PC-9 (cell line): ENCODE results near the gene KLF2. TPM values are rescaled to one million over a fixed set of nuclear protein-coding genes. Genes with fewer than 3 reads are reported as not detected.
"Not testable (repeated sequence)": the region's sequence is repeated elsewhere in the genome, so short reads cannot be mapped to it uniquely, and the experiment has no call there.

Experiments used
- BruUV-seq: library from RNA; stranded (reverse); fragments of 400-500 nt; replicated peaks from 2 replicates; lab custom pipeline; 2021; lab: Mats Ljungman, UMichigan
- CTCF ChIA-PET: fragments of 300-600 bp; sonication (Branson Sonifier 250); formaldehyde crosslinking; loops from one replicate; lab custom pipeline; 2022; ENCODE audit warnings: antibody characterized with exemption; lab: Charles Lee
- POLR2A ChIA-PET: fragments of 300-600 bp; sonication (Branson Sonifier 250); formaldehyde crosslinking; loops from one replicate; lab custom pipeline; 2022; ENCODE audit warnings: antibody characterized with exemption; ENCODE audit not compliant: unreplicated experiment; lab: Charles Lee
- DNase-seq, 2 experiments: peaks; one replicate each; pipeline versions ENCODE4 v3.0.0 to v3.0.0-alpha.2; 2015 to 2022; ENCODE audit warnings: mixed read lengths in 1 of 2
- H2AFZ ChIP-seq: fragments of 200-600 bp; sonication (generic); 2 replicates; pipeline ENCODE4 v1.8.1; 2017; ENCODE audit warnings: antibody characterized with exemption
- H3F3A ChIP-seq: fragments of 200-600 bp; sonication (generic); 2 replicates; pipeline ENCODE4 v1.8.1; 2017; ENCODE audit warnings: antibody characterized with exemption, mild to moderate bottlenecking, low read depth; ENCODE audit not compliant: insufficient read depth
- H3K27ac ChIP-seq: fragments of 200-600 bp; sonication (generic); 2 replicates; pipeline ENCODE4 v1.6.1; 2016; ENCODE audit warnings: mixed run types
- H3K27me3 ChIP-seq: fragments of 200-600 bp; sonication (generic); 2 replicates; pipeline ENCODE4 v1.6.1; 2016; ENCODE audit warnings: low read depth, mixed run types; ENCODE audit not compliant: insufficient read depth
- H3K36me3 ChIP-seq: fragments of 200-600 bp; sonication (generic); 2 replicates; pipeline ENCODE4 v1.6.1; 2016; ENCODE audit warnings: low read depth, mixed run types
- H3K4me1 ChIP-seq: fragments of 200-600 bp; sonication (generic); replicated peaks from 2 replicates; pipeline ENCODE4 v1.6.1; 2016; ENCODE audit warnings: mixed run types; ENCODE audit not compliant: insufficient read depth
- H3K4me2 ChIP-seq: fragments of 200-600 bp; sonication (generic); 2 replicates; pipeline ENCODE4 v1.6.1; 2017; ENCODE audit warnings: mixed run types
- H3K4me3 ChIP-seq: fragments of 200-600 bp; sonication (generic); 2 replicates; pipeline ENCODE4 v1.6.1; 2016; ENCODE audit warnings: mixed run types
- H3K79me2 ChIP-seq: fragments of 200-600 bp; sonication (generic); 2 replicates; pipeline ENCODE4 v1.6.1; 2017; ENCODE audit warnings: low read depth, mixed run types
- H3K9me2 ChIP-seq: fragments of 200-600 bp; sonication (generic); 2 replicates; pipeline ENCODE4 v1.8.1; 2017; ENCODE audit warnings: mild to moderate bottlenecking; ENCODE audit not compliant: insufficient read depth
- H3K9me3 ChIP-seq: fragments of 200-600 bp; sonication (generic); 2 replicates; pipeline ENCODE4 v1.8.1; 2016; ENCODE audit warnings: low read depth; ENCODE audit not compliant: insufficient read depth
- H4K20me1 ChIP-seq: fragments of 200-600 bp; sonication (generic); 2 replicates; pipeline ENCODE4 v1.8.1; 2017; ENCODE audit not compliant: insufficient read depth
- CTCF ChIP-seq: fragments of 200-600 bp; sonication (generic); conservative IDR thresholded peaks from 2 replicates; pipeline ENCODE4 v1.6.1; 2017; ENCODE audit warnings: mixed run types, antibody characterized with exemption, mild to moderate bottlenecking, moderate library complexity
- EZH2 ChIP-seq: fragments of 200-600 bp; sonication (generic); IDR thresholded peaks from 2 replicates; pipeline ENCODE4 v1.8.0; 2017; ENCODE audit warnings: antibody characterized with exemption, low read depth
- intact Hi-C: fragments of 100-400 bp; cut with micrococcal nuclease; formaldehyde crosslinking; loops from one replicate; pipeline ENCODE4 v1.10.0; 2022; ENCODE audit not compliant: unreplicated experiment
- total RNA-seq: library from RNA; stranded (reverse); gene quantifications from 2 replicates; pipeline ENCODE4 v1.2.3, GENCODE V29; 2021

KLF2 gene
- total RNA-seq, 1 experiment from 2014 or later, result 1.6 TPM

- DNase-seq, result no peak
- H3K27me3 ChIP-seq, result peaks cover 27% of the 10 kb centered on the region
- intact Hi-C loops, result no loop called here
- TF ChIP-seq EZH2 (no peak), CTCF (no peak)
- no peaks in the 10 kb centered on the region for H3K36me3 ChIP-seq
- ChIA-PET POLR2A (interaction anchor here (0.6 kb wide), 1 partner anchor 39 kb away, joined by 5 read pairs; no protein-coding TSS in a partner anchor), CTCF (no interaction called here)
- H3K4me3 ChIP-seq, result no peak overlapping the region
- no peak overlapping the region for H2AFZ ChIP-seq
- peaks cover 27% of the 10 kb centered on the region for H3F3A ChIP-seq
- H3K79me2 ChIP-seq, result no peaks in the 10 kb centered on the region
- H3K9me3 ChIP-seq, result no peaks in the 10 kb centered on the region
- H3K4me1 ChIP-seq, result peaks cover 12% of the 10 kb centered on the region
- no peak overlapping the region for H3K27ac ChIP-seq
- no peak overlapping the region for H3K4me2 ChIP-seq
- no peaks in the 10 kb centered on the region for H4K20me1 ChIP-seq
- BruUV-seq, result no TSS peak
- no peaks in the 10 kb centered on the region for H3K9me2 ChIP-seq
These were observed 41.2 kb upstream of the KLF2 start for GRCh38 chr19:16283210-16284061.

GRCh38 chr19:16284505-16284904 lies 40.1 kb upstream of the KLF2 start:
- H3K27ac ChIP-seq, result no peak overlapping the region
- no TSS peak for BruUV-seq

GRCh38 chr19:16285079-16285478 lies 39.5 kb upstream of the KLF2 start:
- H3K9me3 ChIP-seq, CTCF ChIA-PET, H3K27ac ChIP-seq, H3K79me2 ChIP-seq, POLR2A ChIA-PET, H3K4me1 ChIP-seq, intact Hi-C loops, DNase-seq, BruUV-seq, H3K36me3 ChIP-seq, H3K4me2 ChIP-seq, H3K9me2 ChIP-seq, H2AFZ ChIP-seq, H3K4me3 ChIP-seq, H4K20me1 ChIP-seq: not testable (repeated sequence)
- Histone ChIP-seq H3F3A (peaks cover 22% of the 10 kb centered on the region), H3K27me3 (peaks cover 27% of the 10 kb centered on the region)

More at GRCh38 chr19:16284505-16284904, 40.1 kb upstream of the KLF2 start:
- H3F3A ChIP-seq, result peaks cover 21% of the 10 kb centered on the region
- H3K4me1 ChIP-seq, result peaks cover 6% of the 10 kb centered on the region
- H3K27me3 ChIP-seq, result peaks cover 27% of the 10 kb centered on the region
- DNase-seq, result no peak
- H3K9me3 ChIP-seq, result no peaks in the 10 kb centered on the region
- no peaks in the 10 kb centered on the region for H4K20me1 ChIP-seq
- POLR2A ChIA-PET, result interaction anchor here (0.6 kb wide), 1 partner anchor 276 kb away, joined by 13 read pairs; no protein-coding TSS in a partner anchor
- no peak for TF ChIP-seq EZH2
- no peak for TF ChIP-seq CTCF
- no peak overlapping the region for H3K4me2 ChIP-seq
- no peaks in the 10 kb centered on the region for H3K36me3 ChIP-seq
- no peak overlapping the region for H2AFZ ChIP-seq
- no peak overlapping the region for H3K4me3 ChIP-seq
- CTCF ChIA-PET, result no interaction called here
- no peaks in the 10 kb centered on the region for H3K79me2 ChIP-seq
- H3K9me2 ChIP-seq, result no peaks in the 10 kb centered on the region
- intact Hi-C loops, result no loop called here
